SKM-1 (cell line): Measurements from ENCODE around the gene HEATR9.

ENCODE experiments used
- DNase-seq: peaks from one replicate; lab custom pipeline; 2025; ENCODE audit not compliant: unreplicated experiment; lab: John Stamatoyannopoulos, UW

HEATR9 gene

GRCh38 chr17:35866341-35866950 is 2.2 kb downstream of the HEATR9 start:
- DNase-seq = peak; percentile 12

DNA sequence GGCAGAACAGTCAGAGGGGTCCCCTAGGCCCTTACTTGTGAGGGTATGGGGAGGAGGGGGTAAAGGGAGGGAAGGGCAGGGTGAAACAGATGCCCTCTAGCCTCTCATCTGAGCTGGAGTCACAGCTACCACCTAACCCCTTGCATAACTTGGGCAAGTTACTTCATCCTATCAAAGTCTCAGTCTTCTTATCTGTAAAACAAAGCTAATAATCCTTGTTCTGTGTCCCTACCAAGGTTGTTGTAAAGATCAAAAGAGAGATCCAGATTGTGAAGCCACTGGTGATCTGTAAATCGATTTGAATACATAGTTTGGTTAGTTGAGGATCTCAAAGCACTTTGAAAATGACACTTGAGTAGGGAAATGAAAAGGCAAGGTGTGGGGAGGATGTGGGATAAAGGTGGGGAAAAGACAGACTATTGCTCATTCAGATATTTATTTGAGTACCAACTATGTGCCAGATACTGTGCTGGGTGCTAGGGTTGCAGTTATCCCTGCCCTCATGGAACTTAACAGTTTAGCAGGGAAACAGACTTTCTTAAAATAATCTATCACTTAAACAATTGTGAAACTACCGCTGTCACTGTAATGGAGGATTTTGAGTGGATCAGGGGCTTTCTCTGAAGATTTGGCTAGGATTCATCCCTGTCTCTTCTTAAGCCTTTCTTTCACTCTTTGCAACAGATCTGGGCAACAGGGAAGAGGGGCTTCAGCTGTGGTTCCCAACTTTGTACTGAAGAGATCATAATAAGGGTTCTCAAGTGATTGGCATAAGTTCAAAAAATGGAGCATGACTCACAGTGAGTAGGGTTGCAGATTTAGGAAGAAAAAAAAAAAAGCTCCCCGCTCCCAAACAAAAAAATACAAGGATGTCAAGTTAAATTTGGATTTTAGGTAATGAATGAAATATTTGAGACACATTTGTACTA is 3.0 kb downstream of the HEATR9 start:
- DNase-seq = no peak

GRCh38 chr17:35864853-35865252 is 3.8 kb downstream of the HEATR9 start:
- no peak for DNase-seq

- DNase-seq = no peak
Observed at GRCh38 chr17:35856603-35857002, 12.1 kb downstream of the HEATR9 start.

GRCh38 chr17:35855965-35856364 is 12.7 kb downstream of the HEATR9 start:
- DNase-seq = no peak

GRCh38 chr17:35849469-35850348 is 19.0 kb downstream of the HEATR9 start:
- peak; percentile 66 for DNase-seq

GRCh38 chr17:35847633-35848373 is 20.9 kb downstream of the HEATR9 start:
- DNase-seq = no peak

- DNase-seq = no peak
Observed at GRCh38 chr17:35847006-35847405, 21.7 kb downstream of the HEATR9 start.

DNA sequence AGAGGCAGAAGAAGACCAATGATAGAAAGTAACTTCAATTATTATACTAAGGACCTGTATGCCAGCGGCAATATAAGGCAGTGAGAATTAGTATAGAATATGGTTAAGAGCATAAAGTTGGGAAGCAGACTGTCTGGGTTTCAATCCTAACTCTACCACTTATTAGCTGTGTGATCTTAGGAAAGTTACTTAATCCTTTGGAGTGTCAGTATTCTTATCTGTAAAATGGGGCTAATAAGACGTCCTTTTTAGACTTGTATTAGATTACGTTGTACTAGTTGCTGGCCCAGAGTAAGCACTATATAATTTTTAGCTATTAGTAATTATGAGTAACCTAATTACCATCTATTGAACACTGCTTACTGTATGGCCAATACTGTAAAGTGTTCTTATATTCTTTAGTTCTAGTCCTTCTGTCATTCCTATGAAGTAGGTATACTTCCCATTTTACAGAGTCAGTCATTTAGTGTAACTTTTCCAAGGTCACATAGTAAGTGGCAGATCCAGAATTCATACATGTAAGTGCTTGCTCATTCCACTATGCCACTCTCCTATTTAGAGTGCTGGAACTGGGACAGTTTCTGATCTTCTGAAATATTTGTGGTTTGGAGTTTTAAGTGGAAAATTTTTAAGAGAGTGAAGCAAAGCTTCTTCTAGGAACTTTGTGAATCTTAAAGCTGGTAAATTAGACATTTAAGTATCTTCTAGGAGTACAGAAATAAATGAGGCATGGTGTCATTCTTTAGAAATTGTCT is 22.5 kb downstream of the HEATR9 start:
- no peak for DNase-seq

- DNase-seq = no peak
Observed at GRCh38 chr17:35844547-35844946, 24.1 kb downstream of the HEATR9 start.

DNA sequence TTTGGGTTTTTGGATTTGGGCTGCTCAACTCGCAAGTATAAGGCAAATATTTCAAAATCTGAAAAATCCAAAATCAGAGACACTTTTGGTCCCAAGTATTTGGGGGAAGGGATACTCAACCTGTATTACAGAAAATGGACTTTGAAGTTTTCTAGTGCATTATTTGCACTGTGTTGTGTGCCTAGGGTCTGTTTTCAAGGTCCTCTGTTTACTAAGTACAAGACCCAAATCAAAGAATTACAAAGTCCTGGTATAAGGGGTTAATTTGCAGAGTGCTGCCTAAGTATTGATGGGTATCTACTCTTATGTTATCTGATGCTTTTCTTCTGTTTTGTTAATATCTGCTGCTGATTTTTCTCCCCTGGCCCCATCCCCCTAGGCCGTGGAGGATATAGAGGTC is 25.0 kb downstream of the HEATR9 start:
- DNase-seq = no peak

GRCh38 chr17:35842239-35842638 is 26.5 kb downstream of the HEATR9 start:
- DNase-seq = no peak

DNA sequence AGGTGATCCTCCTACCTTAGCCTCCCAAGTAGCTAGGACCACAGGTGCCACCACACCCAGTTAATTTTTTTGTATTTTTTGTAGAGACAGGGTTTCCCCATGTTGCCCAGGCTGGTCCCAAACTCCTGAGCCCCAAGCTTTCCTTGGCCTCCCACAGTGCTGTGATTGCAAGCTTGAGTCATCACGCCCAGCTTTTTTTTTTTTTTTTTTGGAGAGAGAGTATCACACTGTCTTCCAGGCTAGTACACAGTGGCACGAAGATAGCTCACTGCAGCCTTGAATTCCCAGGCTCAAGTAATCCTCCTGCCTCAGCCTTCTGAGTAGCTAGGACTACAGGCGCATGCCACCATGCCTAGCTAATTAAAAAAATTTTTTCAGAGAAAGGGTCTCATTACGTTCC is 27.2 kb downstream of the HEATR9 start:
- no peak for DNase-seq

- no peak for DNase-seq
Observed at GRCh38 chr17:35841101-35841500, 27.6 kb downstream of the HEATR9 start.

GRCh38 chr17:35825206-35825605 is 43.5 kb downstream of the HEATR9 start:
- no peak for DNase-seq

- no peak for DNase-seq
Observed at GRCh38 chr17:35821308-35821707, 47.4 kb downstream of the HEATR9 start.

- DNase-seq = no peak
Observed at GRCh38 chr17:35819455-35819854, 49.2 kb downstream of the HEATR9 start.

DNA sequence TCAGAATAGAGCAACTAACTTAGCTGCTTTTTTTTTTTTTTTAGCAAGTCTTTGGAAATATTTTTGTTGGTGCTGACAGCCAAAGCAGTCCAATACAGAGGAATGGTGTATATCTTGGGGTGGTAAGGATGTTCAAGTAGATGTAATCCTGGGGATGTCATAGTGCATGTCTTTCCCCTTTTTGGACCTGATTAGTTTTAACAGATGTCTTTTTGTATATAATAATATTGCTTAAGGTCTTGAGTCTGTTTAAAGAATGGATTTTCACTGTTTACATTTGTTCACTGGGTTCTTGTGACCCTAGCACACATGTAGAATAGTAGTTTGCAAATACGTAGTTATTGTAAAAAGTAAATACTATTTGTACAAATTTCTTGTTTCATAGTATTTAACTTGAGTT is 51.5 kb downstream of the HEATR9 start:
- no peak for DNase-seq

DNA sequence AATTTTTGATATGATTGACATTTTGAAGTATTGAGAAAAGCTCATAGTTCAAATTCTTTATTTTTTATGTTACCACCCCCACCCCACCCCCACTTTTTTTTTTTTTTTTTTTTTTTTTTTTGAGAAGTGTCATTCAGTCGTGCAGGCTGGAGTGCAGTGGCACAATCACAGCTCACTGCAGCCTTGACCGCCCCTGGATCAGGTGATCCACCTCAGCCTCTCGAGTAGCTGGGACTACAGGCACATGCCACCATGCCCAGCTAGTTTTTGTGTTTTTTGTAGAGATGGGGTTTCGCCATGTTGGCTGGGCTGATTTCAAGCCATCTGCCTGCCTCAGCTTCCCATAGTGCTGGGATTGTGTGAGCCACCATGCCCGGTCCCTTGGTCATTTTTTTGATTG is 52.0 kb downstream of the HEATR9 start:
- DNase-seq = no peak

DNA sequence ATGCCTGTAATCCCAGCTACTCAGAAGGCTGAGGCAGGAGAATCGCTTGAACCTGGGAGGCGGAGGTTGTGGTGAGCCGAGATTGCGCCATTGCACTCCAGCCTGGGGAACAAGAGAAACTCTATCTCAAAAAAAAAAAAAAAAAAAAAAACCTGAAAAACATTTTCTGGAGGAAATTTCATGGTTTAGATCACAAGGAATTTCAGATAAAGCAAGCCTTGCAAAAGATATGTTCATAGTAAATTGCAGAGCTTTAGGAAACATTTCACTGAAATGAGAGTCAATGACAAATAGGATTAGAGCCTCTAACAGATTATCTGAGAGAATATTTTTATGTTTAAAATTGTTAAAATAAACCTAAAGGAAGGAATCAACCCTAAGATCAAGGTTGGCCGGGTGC is 56.2 kb downstream of the HEATR9 start:
- no peak for DNase-seq
